Measurements from ENCODE around the gene NAPB. TPM values are rescaled to one million over a fixed set of nuclear protein-coding genes. Genes with fewer than 3 reads are reported as not detected.

Gene NAPB
- total RNA-seq, 1 donor from 2014 or later, result 4.7 TPM

DNA sequence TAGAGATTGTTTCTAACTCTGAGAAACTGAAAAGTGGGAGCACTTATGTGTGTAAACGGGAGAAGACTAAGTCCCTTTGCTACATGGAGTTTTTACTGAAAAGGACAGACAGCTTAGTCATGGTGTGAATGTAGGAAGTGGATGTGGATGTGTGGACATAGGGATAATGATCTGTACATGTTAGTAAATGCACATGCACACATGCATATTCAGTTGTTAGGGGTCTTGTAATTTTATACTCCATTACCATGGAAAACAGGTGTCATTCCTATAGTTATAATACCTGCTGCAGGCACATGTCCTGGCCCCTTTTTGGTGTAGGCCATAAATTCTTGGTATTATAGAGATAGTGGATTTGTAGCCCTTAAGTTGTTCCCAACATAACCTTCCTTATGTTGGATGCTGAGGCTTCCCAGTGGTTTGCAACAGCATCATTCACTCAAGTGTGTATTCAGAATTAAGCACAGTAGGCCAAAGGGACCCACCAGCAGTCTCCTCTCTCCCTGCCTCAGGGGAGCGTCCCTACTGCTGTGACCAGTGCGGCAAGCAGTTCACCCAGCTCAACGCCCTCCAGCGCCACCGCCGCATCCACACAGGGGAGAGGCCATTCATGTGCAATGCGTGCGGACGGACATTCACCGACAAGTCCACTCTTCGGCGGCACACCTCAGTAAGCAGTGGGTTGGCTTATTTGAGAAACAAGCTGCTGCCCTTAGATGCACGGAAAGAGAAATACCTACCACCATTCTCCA, 52.0 kb downstream of the NAPB start:
- DNase-seq (ENCODE audit: low read depth in 2 of 2), result no peak

DNA sequence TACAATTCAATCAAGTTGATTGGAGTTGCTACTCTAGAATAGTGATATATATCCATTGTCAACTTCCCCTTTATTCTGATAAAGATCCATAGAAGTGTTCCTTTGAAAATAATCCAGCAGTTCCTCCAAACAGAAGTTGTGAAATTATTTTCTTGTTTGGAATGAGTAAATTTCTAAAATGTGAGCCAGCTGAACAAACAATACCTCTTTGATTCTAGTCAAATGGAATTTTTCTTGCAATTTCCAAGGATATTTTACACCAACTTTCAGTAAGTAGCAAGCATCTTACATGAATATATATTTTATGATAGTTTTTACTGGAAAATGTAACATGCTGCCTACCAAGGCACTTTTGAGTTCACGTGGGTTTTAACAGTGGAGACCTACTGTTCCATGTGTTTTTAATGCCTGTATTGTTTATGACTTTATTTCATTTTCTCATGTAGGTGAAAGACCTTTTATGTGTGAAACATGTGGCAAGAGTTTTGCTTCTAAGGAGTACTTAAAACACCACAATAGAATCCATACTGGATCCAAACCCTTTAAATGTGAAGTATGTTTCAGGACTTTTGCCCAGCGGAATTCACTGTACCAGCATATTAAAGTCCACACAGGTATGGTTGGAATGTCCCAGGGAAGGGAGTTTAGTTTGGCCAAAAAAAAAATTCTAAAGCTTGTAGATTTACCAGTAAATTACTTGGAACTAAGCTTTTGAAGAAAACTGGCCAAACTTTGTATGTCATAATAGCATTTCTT, 52.8 kb downstream of the NAPB start:
- no peak for DNase-seq (ENCODE audit: low read depth in 2 of 2)

DNA sequence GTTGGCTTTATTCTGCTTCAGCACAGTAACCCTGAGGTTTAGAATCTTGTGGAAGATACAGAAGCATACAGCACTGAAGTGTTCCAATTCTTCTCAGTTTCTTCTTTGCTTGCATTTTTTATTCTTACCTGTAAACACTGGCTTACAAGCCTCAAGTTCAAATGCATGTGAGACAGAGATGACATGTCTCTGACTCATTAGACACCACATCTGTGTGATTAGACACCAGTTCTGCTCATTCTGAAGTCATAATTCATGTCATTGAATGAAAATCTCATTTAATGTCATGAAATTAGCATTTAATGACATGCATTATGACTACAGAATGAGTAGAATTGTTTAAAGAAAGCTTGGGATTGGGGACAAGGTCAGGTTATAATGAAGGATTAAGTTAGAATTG, 53.5 kb downstream of the NAPB start:
- no peak for DNase-seq (ENCODE audit: low read depth in 2 of 2)

DNA sequence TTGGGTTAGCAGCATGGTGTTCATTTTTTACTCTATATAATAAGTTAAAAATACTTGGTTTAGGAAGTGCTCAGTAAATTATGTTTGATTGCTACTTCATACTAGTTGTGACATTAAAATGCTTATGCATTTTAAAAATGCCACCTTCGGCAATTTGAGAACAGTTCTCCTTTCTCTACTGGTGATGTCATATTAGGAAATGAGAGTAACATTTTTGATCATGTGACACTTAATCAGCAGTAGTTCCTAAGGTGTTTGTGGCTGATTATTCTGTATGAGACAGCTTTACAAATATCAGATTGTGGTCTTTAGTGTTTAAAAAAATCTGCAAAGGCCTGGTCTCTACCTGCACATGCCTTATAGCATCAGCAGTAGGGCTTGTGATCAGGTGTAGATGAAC, 54.9 kb downstream of the NAPB start:
- peak in 1 of 2 donors; percentile 32 for DNase-seq (ENCODE audit: low read depth in 2 of 2)

DNA sequence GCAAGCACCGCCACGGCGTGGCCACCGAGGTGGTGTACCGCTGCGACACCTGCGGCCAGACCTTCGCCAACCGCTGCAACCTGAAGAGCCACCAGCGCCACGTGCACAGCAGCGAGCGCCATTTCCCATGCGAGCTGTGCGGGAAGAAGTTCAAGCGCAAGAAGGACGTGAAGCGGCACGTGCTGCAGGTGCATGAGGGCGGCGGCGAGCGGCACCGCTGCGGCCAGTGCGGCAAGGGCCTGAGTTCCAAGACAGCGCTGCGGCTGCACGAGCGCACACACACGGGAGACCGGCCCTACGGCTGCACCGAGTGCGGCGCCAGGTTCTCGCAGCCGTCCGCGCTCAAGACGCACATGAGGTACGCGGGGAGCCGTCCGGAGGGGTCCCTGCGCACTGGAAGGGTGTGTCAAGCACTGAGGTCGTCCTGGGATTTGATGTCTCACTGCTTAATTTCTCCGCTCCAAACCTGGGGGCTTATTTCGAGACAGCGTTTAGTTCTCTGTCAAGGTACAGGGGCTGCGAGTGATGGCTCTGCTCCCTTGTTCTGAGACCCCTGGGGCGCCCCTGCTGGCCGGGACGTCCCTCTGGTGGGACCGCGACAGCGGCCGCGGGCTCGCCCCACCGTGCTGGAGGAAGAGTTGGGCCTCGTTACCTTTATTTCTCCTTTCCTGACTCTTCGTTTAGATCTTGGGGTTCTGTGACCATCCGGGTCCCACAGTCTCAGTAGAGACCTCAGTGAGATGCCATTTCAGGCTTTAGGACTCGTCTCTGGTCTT, 55.7 kb downstream of the NAPB start:
- no peak for DNase-seq (ENCODE audit: low read depth in 2 of 2)

DNA sequence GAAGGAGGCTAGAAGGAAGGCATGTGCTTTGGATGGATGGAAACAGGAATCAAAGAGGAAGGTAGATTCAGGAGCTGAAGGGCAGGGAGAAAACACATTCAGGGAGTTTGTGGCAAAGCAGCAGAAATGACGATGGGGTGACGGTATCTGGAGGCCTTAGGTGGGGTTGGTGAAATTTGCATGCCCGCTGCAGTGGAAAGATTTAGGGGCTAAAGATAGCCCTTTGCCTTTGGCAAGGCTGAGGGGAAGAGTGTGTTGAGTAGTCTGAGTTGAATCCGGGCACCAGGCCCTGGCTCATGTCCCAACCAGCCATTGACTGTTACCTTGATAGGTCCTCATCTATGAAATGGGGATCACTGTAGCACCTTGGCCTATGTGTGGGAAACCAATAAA, 58.0 kb downstream of the NAPB start:
- no peak for DNase-seq (ENCODE audit: low read depth in 2 of 2)

DNA sequence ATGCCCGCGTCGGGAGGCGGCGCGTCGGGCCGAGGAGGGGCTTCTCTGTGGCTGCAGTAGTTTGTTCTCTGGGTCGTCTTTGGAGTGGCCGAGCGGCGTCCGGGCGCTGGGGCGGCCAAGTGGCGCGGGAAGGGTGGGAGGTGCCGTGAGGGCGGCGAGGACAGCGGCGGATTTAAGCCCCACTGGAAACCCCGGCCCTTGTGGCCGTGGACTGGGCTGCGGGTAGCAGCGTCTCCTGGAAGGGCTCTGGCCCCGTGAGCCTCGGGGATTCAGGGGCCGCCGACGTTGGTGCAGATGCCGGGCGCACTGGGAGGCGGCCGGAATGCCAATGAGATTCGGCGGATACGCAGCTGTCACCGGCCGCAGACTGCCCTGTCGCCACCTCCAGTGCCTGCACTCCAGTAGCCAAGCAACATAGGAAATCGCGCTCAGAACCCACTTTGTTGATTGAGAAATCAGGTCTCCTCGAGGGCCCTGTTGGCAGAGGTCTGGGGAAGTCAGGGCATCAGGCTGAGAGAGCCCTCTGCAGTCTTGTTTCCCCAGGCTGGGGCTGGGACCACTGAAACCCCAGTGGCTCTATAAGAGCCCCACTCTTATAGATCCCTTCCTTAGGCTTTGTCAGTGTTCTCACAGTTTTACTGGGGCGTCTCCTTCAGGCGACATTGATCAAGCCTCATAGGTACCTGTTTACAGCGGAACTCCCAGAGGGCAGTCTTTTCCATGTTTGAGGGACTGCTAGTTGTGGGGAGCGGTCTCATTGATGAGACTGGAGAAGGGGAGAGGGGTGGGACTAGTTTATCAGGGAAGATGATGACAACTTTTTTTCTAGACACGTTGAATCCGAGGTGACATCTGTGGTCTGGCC, 58.7 kb downstream of the NAPB start:
- DNase-seq (ENCODE audit: low read depth in 2 of 2), result peak in 1 of 2 donors; percentile 77

DNA sequence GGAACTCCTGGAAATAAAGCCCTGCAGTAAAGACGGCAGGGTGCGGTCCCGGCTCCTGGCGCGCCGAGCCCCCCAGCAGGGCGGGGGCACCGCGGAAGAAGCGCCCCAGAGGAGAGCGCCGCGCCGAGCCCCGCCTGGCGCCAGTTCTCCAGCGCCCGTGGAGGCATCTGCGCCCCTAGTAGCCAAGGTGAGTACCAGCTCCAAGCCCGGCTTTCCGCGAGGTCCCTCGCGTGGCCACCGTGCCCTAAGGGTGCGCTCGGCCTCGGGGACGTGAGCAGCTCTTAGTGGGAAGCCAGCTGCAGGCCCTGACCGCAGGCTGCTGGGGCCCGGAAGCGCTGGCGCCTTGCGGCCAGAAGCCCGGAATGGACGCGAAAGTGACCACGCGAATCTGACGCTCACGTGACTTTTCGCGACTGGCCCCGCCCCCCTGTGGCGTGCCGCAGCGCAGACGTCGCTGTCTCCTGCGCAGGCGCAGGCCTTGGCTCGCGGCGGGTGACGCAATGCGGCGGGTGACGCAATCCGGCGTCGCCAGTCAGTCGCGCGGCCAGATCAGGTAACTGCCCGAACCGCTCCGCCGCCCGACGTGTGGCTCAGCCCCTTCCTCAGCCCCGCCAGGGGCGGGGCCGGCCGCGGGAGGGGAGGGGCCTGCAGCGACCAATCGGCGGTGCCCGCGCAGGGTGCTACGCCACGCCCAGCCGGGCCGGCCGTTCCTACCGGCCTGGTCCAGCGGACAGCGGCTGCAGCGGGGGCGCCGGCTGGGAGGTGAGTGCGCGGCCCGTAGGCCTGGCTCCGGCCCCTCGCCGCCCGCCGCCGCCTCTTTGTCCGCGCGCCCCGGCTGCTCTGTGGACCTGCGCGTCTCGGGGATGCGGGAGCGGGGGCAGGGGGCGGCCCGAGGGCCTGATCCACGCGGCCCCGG, 59.6 kb downstream of the NAPB start, which contains the start of gene GZF1:
Gene GZF1, plus strand, starts transcription at position 707 of the 916 bp plus-strand sequence. CDS start 2,202 bp downstream, outside the sequence.
- DNase-seq (ENCODE audit: low read depth in 2 of 2), result peak; percentile 94 to 99

DNA sequence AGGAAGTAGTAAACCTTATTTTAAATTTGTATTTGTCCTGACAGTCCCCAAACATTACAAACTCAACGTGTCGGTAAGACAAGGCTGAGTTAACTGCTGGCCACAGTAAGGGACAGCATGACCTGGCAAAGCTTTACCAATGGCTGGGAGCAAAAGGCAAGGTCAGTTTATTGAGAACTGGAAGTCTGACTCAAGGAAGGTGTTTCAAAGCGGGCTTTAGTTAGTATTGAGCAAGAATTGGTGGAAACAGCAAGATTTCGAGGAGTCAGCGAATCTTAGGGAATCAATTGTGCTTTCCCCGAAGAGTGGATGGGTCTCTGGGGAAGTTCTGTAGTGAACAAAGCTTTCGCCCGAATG, 60.2 kb downstream of the NAPB start:
- DNase-seq (ENCODE audit: low read depth in 2 of 2), result peak in 1 of 2 donors; percentile 24

DNA sequence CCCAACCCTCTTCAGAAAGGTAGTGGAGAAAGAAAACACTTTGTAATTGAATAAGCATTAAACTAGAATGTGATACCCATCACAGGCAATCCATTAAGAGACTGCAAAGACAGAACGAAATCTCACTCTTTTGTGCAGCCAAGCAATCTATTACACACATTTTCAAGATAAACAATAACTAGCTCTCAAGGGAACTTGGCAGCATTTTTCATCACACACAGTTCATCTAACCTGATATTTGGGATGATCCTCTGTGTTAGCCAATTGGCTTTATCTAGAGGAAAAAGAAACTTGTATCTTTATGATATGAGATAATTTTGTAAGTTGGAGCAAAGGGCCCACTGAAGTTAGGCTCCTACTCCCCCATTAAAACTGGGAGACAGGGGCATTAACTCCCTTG, 60.8 kb downstream of the NAPB start:
- DNase-seq (ENCODE audit: low read depth in 2 of 2), result no peak

DNA sequence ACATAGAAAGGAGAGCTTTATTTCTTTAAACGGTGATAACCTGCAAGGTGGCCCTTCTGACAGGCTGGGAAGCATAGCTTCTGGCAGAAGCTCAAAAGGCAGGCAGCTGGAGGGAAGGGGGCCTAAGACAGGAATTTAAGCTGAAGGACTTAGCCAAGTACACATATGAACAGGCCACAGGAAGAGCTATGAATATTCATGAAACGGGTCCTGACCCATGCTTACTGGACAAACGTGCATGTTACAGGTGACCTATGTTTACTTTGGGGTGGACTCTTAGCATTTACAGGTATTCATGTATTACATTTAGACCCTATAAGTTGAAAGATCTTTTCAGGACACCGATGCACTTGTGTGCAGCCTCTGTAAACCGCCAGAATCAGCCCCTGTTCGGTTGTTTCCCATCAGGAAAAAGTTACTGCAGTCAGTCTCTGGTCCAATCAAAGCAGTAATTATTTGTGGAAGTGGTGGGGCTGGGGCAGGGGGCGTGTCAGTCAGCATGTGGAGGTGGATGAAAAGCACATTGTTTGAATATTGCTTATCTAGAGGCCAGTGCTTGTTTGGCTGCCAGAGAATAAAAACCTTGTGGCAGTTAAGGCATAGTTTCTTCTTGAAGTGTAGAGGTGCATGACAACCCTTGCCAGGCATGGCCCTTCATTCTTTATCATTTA, 62.2 kb downstream of the NAPB start:
- DNase-seq (ENCODE audit: low read depth in 2 of 2), result no peak

DNA sequence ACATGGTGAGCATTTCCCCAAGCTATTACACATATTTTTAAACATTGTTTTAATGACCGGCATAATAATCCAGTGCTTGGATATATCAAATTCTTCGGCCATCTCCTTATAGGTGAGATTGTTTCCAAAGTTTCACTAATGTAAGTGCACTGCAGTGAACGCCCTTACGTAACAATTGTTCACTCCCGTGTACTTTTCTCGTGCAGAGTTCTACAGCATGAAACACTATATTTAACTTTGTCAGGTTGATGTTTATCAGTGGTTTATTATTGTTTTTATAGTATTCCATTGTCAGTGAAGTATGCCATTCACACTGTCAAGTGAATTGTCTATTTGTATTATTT, 62.8 kb downstream of the NAPB start:
- no peak for DNase-seq (ENCODE audit: low read depth in 2 of 2)

DNA sequence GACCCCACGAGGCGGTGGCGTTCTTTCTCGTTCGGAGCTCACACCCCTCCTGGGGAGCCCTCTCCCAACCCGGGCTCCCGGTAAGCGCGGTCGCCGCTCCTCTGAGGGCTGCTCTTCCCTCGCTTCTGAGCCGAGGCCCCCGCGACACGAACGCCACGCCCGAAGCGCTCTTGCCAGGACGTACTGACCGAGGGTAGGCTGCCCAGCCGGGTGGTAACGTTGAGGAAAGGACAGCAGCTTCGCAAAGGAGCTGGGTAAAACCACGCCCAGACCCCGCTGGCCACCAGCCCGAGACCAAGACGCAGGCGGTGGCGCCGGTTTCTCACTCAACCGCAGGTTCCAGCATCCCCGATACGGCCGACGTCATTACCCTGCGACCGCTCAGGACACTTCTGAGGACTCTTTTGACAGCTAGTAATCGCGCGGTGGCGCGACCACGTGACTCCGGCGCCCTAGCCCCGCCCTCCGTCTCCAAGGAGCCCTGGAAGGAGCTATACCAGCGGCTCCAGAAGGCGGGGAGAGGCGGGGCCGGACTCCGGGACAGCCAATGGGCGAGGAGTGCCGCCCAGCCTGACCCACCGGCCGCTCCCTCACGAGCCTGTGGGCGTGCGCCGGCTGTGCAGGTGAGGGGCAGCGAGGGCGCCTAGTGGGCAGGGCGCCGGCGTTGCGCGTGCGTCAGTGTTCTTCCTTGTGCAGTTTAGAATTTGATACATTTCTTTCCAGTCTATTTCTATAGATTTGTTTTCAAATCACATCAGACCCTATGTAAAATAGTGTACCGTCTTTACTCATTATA, 63.3 kb downstream of the NAPB start:
- peak; percentile 81 to 99 for DNase-seq (ENCODE audit: low read depth in 2 of 2)

DNA sequence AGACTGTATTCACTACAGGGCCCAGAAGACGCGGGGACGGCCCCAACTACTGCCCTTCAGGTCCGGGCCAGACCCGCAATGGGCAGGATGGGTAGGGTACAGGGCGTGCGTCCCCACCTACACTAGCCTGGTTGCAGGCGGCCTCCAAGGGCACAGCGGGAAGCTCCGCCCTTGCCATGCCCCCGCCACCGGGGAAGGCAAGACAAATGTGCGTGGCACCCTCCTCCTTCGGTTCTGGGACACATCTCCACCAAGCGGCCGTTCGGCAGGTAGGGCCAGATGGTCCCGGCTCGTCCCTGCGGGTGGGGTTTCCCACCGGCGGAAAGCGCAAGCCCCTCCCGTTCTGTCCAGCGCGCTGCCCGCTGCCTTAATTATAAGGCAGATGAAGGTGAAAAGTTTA, 65.1 kb downstream of the NAPB start:
- DNase-seq (ENCODE audit: low read depth in 2 of 2), result no peak

DNA sequence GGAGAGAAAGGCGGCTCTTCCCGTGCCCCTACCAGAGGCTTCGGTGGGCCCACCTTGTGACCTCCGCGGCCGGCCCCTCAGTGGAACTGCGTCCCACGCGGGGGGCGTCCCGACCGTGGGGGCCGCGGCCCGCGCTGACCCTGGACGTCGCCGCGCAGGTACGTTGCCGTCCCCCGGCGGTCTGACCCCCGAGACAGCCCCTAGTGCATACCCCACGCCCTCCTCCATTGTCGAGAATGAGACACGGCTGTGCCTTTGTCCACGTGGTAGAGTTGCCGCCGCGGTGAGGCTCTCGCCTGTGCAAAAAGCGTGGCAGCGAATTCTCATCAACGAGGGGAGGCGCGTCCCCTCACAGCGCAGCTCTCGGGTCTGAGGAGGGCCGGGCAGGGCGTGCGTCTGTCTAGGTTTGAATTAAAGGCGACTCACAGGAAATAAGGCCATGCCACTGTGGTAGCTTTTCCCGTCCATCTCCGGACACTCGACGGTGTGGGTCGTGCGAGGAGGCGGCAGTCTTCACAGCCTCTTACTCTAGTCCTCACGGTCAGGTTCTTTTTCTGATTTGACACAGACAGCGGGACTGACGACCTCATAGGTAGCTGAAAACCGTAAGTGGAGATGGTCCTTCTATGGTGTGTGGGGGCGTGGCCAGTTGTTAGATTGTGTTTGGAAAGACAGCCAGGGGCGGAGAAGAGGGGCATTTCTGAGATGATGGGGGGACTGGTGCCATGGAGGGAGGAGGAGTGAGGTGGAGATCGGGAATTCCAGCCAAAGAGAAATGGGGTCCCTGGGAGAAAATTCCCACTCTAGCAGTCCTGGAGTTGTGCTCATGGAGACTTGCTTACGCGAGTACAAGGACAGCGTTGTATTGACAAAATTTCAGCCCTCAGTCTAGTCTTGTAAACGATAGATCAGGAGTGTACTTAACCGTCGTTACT, 70.1 kb downstream of the NAPB start:
- DNase-seq (ENCODE audit: low read depth in 2 of 2), result peak in 1 of 2 donors; percentile 73

DNA sequence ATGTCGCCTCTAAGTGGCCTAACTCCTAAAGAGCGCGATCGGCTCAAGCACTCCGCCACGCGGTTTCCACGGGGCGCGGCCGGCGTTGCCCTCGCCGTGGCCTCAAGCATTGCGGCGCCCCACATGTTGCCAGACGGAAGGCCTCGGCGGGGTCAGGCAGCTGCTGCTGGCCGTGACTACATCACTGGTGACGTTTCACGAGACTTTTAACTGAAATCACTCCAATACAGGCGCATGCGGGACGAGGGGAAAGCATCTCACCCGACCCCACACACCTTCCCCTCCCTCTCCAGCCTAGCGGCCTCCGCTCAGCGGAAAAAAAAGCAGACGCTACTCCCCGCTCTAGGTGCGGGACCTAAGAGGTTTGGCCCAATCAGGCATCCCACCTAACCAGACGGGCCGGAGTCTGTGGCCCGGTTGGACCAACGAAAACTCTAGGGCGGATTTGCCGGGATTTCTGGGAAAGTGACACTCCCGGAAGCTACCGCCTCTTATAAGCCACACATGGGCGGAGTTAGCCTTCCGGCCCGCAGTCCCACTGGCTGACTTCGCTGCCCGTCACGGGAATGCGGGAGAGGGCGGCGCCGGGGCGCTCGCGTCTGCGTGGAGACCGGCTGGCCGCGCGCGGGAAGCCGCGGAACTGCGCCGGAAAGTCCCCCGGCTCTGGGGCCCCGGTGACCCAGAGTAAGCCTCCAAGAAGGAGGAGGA, 70.9 kb downstream of the NAPB start, which contains the start of gene NXT1:
Gene NXT1, plus strand, starts transcription at position 596 of the 708 bp plus-strand sequence. CDS start 3,251 bp downstream, outside the sequence.
- peak; percentile 98 to 99 for DNase-seq (ENCODE audit: low read depth in 2 of 2)

Measured in dermis microvascular lymphatic vessel endothelial cell (primary cell).